HG02938 (cell line): ENCODE measurements around the gene PEDS1.
"Not testable (repeated sequence)": the region's sequence is repeated elsewhere in the genome, so short reads cannot be mapped to it uniquely, and the experiment has no call there.

ENCODE experiments used
- ATAC-seq: cut with Tn5 transposase; IDR thresholded peaks from one replicate; pipeline ENCODE4 v1.9.1; 2021; ENCODE audit warnings: mild to moderate bottlenecking, moderate library complexity; ENCODE audit not compliant: unreplicated experiment

The PEDS1 gene

DNA sequence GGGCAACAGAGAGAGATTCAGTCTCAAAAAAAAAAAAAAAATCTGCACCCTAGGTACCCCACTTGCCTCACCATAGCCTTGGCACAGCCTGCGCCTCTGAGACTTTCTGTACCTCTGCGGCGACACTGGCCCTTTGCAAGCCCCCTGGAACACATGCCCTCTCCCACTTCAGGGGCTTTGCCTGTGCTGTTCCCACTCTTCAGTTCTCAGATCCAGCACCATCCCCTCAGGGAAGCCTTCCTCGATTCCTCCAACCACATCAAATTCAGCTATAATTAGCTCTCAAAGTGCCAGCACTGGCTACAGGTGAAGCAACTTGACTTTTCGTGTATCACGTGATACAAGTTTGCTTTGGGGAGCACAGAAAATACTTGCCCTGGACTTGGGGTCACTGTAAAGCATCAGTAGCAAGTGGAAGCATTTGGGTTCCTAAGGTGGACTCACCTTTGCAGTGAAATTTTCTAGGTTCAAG lies 38.4 kb downstream of the PEDS1 start:
- no peak for ATAC-seq

GRCh38 chr20:50113420-50114224 lies 39.9 kb downstream of the PEDS1 start:
- no peak for ATAC-seq

DNA sequence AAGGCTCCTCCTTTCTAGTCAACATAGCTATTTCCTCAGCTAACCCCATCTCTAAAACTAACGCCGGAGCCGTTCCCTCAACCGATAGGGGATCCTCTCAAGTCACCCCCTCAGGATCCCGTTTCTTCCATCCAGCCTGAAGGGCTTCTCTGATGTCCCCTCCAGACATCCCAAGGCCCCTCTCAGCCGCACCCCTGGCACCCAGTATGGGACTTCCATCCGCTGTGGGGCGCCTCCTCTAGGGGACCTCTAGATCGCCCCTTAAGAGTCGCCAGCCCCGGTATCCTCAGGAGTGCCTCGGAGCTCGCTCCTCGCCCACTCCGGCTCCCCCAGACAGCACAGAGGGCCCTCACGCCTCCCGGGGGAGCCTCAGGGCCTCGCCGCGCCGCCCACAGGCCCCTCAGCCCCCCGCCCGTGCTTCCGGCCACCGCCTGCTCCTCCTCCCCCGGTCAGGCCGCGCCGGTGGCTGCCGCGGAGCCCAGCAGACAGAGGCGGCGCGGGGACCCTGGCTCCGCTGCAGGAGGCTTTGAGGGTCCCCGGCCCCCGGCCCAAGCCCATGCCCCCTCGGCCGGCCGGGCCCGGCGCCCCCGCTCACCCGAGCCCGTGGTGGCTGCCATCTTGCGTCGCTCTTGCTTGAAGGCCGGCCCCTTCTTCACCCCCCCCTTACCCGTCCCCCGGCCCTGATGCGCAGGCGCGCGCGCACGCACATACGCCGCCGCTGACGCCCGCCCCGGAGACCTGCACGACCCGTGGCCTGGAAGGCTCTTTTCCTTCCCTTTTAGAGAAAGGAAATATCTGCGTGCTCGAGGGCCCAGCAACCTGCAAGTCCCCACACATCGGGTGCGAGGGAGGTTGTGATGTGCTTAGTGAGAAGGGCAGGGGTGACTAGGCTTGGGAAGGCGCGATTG lies 40.8 kb downstream of the PEDS1 start, which contains the start of gene UBE2V1:
UBE2V1 (minus strand) TSS at position 639 of the 908 bp plus-strand sequence; CDS start at position 617, 22 bp downstream.
- peak; percentile 36 for ATAC-seq

- ATAC-seq = no peak
Observed at GRCh38 chr20:50111829-50112495, 41.6 kb downstream of the PEDS1 start.

GRCh38 chr20:50111120-50111828 lies 42.2 kb downstream of the PEDS1 start:
- ATAC-seq = no peak

GRCh38 chr20:50110141-50111047 lies 43.1 kb downstream of the PEDS1 start:
- ATAC-seq = peak; percentile 51

DNA sequence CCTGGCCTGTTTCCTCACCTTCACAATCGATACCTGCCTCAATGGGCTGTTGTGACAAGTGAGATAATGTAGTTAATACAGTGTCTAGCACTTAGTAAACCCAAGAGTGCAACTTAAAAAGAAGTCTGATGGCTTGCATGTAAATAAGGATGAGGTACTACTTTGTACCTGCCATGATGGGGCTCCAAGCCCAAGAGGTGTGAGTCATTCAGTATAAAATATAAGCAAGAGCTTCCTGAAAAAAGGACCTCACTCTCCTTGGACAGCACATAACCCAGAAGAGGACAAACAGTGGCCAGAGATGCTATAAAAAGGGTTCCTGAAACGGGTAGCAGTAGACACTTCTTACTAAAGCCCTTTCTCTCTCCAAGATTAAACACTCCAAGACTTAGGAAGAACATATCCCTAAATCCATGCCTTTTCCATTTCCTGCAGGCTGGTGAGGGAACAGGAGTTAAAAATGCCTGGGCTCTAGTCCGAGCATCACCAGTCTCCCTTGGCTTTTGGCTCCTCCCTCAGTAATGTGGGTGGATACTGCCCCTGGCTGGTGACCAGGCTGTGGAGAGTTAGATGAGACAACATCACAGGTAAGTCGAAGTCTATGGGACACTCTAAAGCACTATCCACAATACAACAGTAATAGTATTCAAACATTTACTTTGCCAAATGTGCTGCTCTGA lies 44.8 kb downstream of the PEDS1 start:
- no peak for ATAC-seq

DNA sequence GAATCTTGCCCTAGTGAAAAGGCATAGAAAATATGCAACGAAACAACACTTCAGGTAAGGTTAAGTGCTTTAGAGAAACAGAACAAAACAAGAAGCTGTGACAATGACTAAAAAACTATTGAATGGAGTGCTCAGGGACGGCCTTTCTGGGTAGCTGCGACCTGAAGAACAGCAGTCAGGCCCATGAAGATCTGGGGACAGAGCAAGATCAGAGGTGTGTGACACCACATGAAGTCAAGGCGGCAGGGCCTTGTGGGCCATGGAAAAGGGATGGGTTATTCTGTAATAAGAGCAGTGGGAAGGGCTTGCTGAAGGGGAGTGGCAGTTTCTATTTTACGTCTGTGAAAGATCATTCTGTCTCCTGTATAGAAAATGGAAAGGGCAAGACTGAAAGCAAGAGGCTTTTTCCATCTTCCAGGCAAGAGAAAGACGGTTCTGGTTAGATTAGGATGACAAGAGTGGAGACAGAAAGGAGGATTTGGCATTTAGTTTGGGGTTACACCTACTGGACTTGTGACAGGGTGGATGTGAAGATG lies 45.7 kb downstream of the PEDS1 start:
- no peak for ATAC-seq

DNA sequence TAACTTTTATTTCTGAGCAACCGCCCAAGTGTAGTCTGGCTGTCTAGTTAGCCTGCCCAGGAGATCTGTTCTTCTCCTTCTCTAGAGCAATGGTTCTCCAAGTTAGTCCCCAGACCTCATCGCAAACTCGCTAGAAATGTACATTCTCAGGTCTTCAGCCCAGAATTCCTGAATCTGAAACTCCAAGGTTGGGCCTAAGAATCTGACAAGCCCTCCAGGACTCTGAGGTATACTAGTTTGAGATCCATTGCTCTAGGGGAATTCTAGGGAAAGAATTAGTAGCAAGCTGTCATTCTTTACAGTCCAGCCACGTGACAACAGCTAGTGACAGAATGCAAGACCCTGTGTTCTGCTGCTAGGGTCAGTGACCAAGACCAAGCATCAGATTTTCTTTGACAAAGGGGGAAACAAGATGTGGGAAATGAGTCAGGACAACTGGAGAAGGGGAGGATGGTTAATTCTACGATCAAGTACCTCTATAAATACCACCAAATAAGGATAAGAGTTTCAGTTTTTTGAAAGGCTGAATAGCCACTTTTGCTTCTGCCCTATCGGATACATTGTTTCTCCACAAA lies 46.4 kb downstream of the PEDS1 start:
- no peak for ATAC-seq

DNA sequence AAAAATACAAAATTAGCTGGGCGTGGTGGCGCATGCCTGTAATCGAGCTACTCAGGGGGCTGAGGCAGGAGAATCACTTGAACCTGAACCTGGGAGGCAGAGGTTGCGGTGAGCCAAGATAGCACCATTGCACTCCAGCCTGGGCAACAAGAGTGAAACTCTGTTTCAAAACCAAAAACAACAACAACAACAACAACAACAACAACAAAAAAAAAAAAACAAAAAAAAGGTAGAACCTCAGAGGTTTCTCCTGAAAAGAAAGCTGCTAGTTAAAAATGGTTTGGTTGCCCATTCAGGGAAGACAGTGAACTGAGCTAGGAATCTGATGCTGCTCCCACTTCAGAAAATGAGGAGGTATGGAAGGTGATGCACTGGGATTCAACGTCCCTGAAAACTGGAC lies 46.9 kb downstream of the PEDS1 start:
- ATAC-seq = not testable (repeated sequence)
